HG02759 (cell line): ENCODE data around the gene MMS19.
A peak's percentile ranks its signal among the peaks of the same experiment; 100 is the strongest.
"Not testable (repeated sequence)": the region's sequence is repeated elsewhere in the genome, so short reads cannot be mapped to it uniquely, and the experiment has no call there.

Experiments
- ATAC-seq: cut with Tn5 transposase; IDR thresholded peaks from one replicate; pipeline ENCODE4 v1.9.1; 2021; ENCODE audit warnings: mild to moderate bottlenecking, moderate library complexity; ENCODE audit not compliant: unreplicated experiment

MMS19 gene

GRCh38 chr10:97468781-97469180 is 29.4 kb downstream of the MMS19 start:
- not testable (repeated sequence) for ATAC-seq

GRCh38 chr10:97468162-97468561 is 30.1 kb downstream of the MMS19 start:
- ATAC-seq, result peak; percentile 55

GRCh38 chr10:97466755-97467154 is 31.5 kb downstream of the MMS19 start:
- ATAC-seq, result no peak

- no peak for ATAC-seq
These were observed 32.2 kb downstream of the MMS19 start for GRCh38 chr10:97465982-97466381.

- ATAC-seq, result no peak
These were observed 34.0 kb downstream of the MMS19 start for GRCh38 chr10:97464226-97464625.

- peak; percentile 49 for ATAC-seq
These were observed 34.7 kb downstream of the MMS19 start for GRCh38 chr10:97463363-97464132.

GRCh38 chr10:97462309-97462708 is 35.9 kb downstream of the MMS19 start:
- ATAC-seq, result no peak

- no peak for ATAC-seq
These were observed 38.3 kb downstream of the MMS19 start for GRCh38 chr10:97459933-97460332.

GRCh38 chr10:97459111-97459510 is 39.1 kb downstream of the MMS19 start:
- ATAC-seq, result no peak

- no peak for ATAC-seq
These were observed 41.5 kb downstream of the MMS19 start for GRCh38 chr10:97456686-97457065.

- no peak for ATAC-seq
These were observed 42.1 kb downstream of the MMS19 start for GRCh38 chr10:97456034-97456685.

- no peak for ATAC-seq
These were observed 43.7 kb downstream of the MMS19 start for GRCh38 chr10:97454330-97455036.

GRCh38 chr10:97452352-97452751 is 45.9 kb downstream of the MMS19 start:
- ATAC-seq, result no peak

- no peak for ATAC-seq
These were observed 46.6 kb downstream of the MMS19 start for GRCh38 chr10:97451605-97452004.

GRCh38 chr10:97450828-97451227 is 47.4 kb downstream of the MMS19 start:
- ATAC-seq, result no peak

GRCh38 chr10:97445722-97446639 is 52.2 kb downstream of the MMS19 start, which contains the start of the genes EXOSC1 and ZDHHC16:
EXOSC1 (minus strand) TSS chr10:97446006; CDS start chr10:97445985, 21 bp downstream.
ZDHHC16 (plus strand) TSS chr10:97446175; CDS start chr10:97451676, 5,501 bp downstream.
- peak; percentile 95 for ATAC-seq

GRCh38 chr10:97445357-97445721 is 52.9 kb downstream of the MMS19 start:
- ATAC-seq, result no peak

GRCh38 chr10:97444212-97444611 is 54.0 kb downstream of the MMS19 start:
- no peak for ATAC-seq

GRCh38 chr10:97442277-97442676 is 55.9 kb downstream of the MMS19 start:
- ATAC-seq, result no peak

GRCh38 chr10:97435211-97435610 is 63.0 kb downstream of the MMS19 start:
- no peak for ATAC-seq

GRCh38 chr10:97434557-97434956 is 63.7 kb downstream of the MMS19 start:
- no peak for ATAC-seq
